GM12873 (cell line): ENCODE measurements around the gene UNC45A.

ENCODE experiments used
- TF ChIP-seq, protein P1 (sequence below): IDR thresholded peaks from 2 replicates; pipeline ENCODE4 v1.5.1; 2012; ENCODE audit warnings: low read depth, mild to moderate bottlenecking, moderate library complexity, low read length, control low read depth; ENCODE audit not compliant: insufficient read depth; ENCODE audit errors: missing control alignments

UNC45A gene

DNA sequence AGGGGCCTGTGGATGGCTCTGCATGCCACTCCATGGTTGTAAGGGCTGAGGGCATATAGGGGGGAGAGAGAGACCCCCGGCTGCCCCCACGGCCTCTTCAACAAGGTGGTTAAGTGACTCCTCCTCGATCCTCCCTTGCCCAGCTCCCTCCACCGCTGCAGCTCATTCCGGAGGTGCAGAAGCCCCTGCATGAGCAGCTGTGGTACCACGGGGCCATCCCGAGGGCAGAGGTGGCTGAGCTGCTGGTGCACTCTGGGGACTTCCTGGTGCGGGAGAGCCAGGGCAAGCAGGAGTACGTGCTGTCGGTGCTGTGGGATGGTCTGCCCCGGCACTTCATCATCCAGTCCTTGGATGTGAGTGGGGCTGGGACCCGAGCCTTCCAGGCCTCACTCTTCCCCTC is 44.2 kb upstream of the UNC45A start:
- TF ChIP-seq, protein P1, sequence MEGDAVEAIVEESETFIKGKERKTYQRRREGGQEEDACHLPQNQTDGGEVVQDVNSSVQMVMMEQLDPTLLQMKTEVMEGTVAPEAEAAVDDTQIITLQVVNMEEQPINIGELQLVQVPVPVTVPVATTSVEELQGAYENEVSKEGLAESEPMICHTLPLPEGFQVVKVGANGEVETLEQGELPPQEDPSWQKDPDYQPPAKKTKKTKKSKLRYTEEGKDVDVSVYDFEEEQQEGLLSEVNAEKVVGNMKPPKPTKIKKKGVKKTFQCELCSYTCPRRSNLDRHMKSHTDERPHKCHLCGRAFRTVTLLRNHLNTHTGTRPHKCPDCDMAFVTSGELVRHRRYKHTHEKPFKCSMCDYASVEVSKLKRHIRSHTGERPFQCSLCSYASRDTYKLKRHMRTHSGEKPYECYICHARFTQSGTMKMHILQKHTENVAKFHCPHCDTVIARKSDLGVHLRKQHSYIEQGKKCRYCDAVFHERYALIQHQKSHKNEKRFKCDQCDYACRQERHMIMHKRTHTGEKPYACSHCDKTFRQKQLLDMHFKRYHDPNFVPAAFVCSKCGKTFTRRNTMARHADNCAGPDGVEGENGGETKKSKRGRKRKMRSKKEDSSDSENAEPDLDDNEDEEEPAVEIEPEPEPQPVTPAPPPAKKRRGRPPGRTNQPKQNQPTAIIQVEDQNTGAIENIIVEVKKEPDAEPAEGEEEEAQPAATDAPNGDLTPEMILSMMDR, result no peak

DNA sequence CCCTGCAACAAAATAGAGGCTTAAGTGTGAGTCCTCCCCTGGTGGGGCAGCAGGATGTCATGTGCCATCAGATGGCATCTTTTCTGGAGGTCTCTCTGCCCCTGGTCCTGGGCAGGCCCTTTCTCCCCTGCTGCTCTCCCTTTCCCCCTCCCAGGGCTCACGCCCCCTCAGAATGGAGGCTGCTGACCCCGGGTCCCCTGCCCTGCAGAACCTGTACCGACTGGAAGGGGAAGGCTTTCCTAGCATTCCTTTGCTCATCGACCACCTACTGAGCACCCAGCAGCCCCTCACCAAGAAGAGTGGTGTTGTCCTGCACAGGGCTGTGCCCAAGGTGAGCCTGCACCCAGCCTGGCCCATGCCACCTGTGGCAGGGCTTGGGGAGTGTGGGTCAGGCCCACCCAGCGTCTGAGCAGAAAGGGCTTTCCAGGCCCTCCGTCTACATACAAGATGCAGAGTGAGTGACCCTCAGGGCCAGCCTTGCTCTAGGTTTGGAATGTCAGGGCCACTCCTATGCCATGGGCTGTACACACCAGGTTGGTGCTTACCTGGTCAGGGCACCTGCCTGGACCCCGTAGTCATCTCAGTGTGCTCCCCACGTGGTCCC is 43.6 kb upstream of the UNC45A start:
- TF ChIP-seq, protein P1, result no peak

DNA sequence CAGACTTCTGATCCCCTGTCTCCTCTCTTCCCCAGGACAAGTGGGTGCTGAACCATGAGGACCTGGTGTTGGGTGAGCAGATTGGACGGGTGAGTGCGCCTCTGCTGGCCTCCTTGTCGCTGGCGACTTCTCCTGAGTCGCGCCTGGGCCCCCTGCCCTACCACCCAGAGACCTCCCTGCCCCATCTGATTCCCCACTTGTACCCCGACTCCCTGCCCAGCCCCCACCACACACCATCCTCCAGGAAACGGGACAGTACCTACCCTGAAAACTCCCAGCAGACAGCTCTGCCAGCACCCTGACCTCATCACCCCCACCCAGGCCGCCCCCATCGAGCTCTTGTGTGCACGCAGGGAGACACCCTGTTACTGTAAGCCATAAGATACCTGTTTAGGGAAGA is 43.1 kb upstream of the UNC45A start:
- TF ChIP-seq, protein P1, result no peak

DNA sequence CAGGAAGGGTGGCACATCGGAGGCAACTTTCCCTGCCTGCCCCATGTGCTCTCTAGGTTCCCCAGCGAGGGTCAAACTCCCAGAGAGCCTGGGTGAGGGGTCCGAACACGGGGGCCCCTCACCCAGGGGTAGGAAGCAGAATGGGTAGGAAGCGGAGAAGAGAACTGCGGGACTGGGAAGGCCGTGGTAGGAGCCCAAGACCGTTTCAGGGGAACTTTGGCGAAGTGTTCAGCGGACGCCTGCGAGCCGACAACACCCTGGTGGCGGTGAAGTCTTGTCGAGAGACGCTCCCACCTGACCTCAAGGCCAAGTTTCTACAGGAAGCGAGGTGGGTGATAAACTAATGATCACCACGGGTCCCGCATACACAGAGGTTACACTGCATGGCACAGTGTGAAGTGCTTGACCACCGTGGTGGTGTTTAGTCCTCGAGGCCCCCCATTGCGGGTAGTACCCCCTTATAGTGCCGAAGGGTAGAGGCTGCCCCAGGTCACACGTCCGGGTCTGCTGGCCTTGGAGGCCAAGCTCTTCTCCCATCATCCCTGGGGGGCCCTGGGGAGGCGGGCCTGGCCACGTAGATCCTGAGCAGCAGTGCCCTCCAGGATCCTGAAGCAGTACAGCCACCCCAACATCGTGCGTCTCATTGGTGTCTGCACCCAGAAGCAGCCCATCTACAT is 42.4 kb upstream of the UNC45A start:
- TF ChIP-seq, protein P1, result no peak

DNA sequence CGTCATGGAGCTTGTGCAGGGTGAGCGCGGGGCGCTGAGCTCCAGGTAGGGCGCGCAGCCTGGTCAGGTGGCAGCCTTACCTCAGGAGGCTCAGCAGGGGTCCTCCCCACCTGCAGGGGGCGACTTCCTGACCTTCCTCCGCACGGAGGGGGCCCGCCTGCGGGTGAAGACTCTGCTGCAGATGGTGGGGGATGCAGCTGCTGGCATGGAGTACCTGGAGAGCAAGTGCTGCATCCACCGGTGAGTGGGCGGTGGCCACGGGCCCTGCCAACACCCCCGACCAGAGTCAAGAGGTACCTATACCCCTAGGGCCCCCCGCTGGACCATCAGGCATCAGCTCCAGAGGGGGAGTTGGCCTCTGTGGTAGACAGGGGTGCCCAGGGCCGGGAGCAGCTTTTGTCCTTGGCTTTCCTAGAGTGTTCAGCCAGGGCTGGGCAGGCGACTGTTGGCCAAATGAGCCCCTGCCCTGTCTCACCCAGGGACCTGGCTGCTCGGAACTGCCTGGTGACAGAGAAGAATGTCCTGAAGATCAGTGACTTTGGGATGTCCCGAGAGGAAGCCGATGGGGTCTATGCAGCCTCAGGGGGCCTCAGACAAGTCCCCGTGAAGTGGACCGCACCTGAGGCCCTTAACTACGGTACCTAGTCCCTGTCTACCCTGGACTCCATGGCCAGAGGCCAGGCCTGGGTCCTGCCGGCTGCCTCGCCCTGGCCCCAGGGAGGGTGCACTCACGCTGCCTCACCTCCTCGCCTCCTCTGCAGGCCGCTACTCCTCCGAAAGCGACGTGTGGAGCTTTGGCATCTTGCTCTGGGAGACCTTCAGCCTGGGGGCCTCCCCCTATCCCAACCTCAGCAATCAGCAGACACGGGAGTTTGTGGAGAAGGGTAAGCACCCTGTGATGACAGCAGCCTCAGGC is 41.7 kb upstream of the UNC45A start:
- TF ChIP-seq, protein P1, result peak; percentile 29

DNA sequence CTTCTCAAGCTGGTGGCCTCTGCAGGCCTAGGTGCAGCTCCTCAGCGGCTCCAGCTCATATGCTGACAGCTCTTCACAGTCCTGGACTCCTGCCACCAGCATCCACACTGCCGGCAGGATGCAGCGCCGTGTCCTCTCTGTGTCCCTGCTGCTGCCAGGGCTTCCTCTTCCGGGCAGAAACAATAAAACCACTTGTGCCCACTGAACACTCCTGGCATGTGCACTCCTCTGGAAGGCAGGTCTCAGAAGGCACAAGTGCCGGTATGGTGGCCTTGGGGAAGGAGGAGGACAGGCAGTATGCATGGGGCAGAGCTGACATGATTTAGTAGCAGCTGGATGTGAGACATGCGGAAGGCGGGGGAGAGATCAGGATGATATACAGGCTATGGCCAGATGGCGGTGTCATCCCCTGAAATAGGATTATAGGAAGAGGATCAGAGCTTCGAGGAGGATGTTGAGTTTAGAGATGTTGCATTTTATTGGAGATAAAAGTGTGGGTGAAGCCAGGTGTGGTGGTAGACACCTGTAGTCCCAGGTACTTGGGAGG is 39.4 kb upstream of the UNC45A start:
- TF ChIP-seq, protein P1, result peak; percentile 13
